Upper lobe of left lung (tissue), 4 donors: ENCODE measurements around the gene COA3.

Experiments
- CTCF ChIP-seq, 6 experiments: fragments of 450-650 bp in 4 of 6; fragments of 200-600 bp in 2 of 6; sonication (generic) in 2 of 6; IDR thresholded peaks; one replicate each; pipeline ENCODE4 v1.5.1; 2016 to 2019; ENCODE audit warnings: antibody characterized with exemption in 6 of 6
- POLR2A ChIP-seq, 4 donors: fragments of 450-650 bp; IDR thresholded peaks; one replicate each; pipeline ENCODE4 v1.5.1; 2016 to 2017; ENCODE audit warnings: antibody characterized with exemption in 4 of 4, mild to moderate bottlenecking in 2 of 4
- POLR2AphosphoS5 ChIP-seq, 2 donors: sonication (generic); formaldehyde crosslinking; IDR thresholded peaks; one replicate each; pipeline ENCODE4 v1.5.1; 2017; ENCODE audit warnings: antibody characterized with exemption in 2 of 2

GRCh38 chr17:42780851-42781638, 17.5 kb downstream of the COA3 start:
- no peak for TF ChIP-seq CTCF (IDR thresholded peaks at IDR 0.05)
- TF ChIP-seq POLR2A (IDR thresholded peaks at IDR 0.05) = no peak
- no peak for TF ChIP-seq POLR2AphosphoS5 (IDR thresholded peaks at IDR 0.05)
